Measurements from ENCODE around the gene PODN. TPM values are rescaled to one million over a fixed set of nuclear protein-coding genes. Genes with fewer than 3 reads are reported as not detected.
A peak's percentile ranks its signal among the peaks of the same experiment; 100 is the strongest.

PODN gene
- total RNA-seq, 2 donors from 2014 or later = 44.1 to 47.2 TPM

DNA sequence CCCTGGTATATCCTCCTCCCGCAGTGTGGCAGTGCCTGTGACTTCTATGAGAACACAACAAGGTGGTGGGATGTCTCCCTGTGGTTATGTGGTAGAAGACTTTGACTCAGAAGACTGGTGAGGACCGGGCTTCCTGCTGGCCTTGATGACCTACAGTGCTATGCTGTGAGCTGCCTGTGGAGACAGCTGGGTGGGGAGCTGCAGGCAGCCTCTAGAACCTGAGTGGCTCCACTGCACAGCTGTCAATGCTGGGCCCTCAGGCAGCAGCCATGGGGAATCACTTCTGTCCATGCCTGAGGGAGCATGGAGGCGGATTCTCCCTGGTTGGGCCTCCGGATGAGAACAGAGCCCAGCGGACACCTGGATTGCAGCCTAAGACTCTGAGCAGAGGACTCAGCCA is 65.5 kb downstream of the PODN start:
- no peak for DNase-seq (ENCODE audit: low spot score)

DNA sequence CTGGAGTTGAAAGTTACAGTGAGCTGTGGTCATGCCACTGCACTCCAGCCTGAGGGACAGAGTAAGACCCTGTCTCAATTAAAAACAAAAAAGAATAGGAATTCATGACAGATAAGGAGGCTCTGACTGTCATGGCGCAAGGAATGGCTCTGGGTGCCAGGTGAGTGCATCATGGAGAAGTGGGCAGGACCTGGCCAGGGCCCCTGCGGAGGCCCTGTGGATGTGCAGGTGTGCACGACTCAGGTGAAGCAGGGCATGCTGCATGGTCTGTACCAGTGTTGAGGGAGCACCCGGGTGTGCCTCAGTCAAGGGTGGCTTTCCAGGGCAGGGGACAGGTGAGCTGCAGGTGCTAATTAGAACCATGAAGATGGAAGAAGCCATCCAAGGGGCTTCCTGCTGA is 66.4 kb downstream of the PODN start:
- H3K36me3 ChIP-seq = no peaks in the 10 kb centered on the region
- no peak overlapping the region for H3K27ac ChIP-seq
- no peak overlapping the region for H3K4me3 ChIP-seq
- H3K9me3 ChIP-seq = no peaks in the 10 kb centered on the region
- H3K27me3 ChIP-seq = no peaks in the 10 kb centered on the region
- H3K4me1 ChIP-seq = peaks cover 0 to 23% of the 10 kb centered on the region in 2 donors
- no peak for DNase-seq (ENCODE audit: low spot score)
- TF ChIP-seq, protein P1, sequence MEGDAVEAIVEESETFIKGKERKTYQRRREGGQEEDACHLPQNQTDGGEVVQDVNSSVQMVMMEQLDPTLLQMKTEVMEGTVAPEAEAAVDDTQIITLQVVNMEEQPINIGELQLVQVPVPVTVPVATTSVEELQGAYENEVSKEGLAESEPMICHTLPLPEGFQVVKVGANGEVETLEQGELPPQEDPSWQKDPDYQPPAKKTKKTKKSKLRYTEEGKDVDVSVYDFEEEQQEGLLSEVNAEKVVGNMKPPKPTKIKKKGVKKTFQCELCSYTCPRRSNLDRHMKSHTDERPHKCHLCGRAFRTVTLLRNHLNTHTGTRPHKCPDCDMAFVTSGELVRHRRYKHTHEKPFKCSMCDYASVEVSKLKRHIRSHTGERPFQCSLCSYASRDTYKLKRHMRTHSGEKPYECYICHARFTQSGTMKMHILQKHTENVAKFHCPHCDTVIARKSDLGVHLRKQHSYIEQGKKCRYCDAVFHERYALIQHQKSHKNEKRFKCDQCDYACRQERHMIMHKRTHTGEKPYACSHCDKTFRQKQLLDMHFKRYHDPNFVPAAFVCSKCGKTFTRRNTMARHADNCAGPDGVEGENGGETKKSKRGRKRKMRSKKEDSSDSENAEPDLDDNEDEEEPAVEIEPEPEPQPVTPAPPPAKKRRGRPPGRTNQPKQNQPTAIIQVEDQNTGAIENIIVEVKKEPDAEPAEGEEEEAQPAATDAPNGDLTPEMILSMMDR (IDR thresholded peaks at IDR 0.05) = no peak

More for the DNA sequence above, 65.5 kb downstream of the PODN start:
- H3K27me3 ChIP-seq = no peaks in the 10 kb centered on the region
- H3K36me3 ChIP-seq = no peaks in the 10 kb centered on the region
- no peaks in the 10 kb centered on the region for H3K9me3 ChIP-seq
- peaks cover 0 to 31% of the 10 kb centered on the region in 2 donors for H3K4me1 ChIP-seq
- no peak overlapping the region for H3K27ac ChIP-seq
- TF ChIP-seq, protein P1 (IDR thresholded peaks at IDR 0.05) = no peak
- H3K4me3 ChIP-seq = no peak overlapping the region

DNA sequence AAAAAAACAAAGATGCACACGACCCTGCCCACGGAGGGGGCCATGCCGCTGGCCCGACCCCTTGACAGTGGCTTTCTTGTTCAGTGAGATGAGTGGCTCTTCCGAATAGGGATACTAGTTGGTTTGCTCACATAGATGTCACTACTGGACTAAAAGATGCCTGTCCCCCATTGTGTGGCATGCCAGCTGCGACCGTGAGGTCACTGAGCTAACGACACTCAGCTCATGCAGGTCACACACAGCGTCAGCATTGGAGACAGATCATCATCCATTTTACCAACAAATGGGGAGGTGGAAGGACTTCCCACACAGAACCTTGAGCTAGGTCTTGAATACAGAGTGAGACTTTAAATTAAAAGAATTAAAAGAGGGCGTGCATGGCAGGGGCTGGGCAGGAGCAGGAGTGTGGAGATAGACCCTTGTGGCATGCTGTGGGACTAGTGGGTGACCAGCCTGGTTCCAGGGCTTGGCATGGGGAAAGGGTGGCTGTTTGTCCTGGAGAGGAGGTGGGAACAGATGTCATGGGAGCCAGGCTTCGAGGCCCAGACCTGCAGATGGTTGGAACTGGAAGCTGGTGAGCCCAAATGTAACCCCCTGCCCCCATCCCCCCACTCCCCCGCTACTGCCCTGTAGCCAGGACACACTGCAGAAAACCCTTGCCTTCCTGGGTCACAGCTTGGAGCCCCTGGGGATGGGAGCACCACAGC is 68.0 kb downstream of the PODN start:
- no peaks in the 10 kb centered on the region for H3K36me3 ChIP-seq
- no peaks in the 10 kb centered on the region for H3K9me3 ChIP-seq
- H3K27me3 ChIP-seq = no peaks in the 10 kb centered on the region
- TF ChIP-seq, protein P1 (IDR thresholded peaks at IDR 0.05) = no peak
- no peak for DNase-seq (ENCODE audit: low spot score)
- no peak overlapping the region for H3K4me3 ChIP-seq
- H3K4me1 ChIP-seq = peaks cover 0 to 6% of the 10 kb centered on the region in 2 donors
- no peak overlapping the region for H3K27ac ChIP-seq

DNA sequence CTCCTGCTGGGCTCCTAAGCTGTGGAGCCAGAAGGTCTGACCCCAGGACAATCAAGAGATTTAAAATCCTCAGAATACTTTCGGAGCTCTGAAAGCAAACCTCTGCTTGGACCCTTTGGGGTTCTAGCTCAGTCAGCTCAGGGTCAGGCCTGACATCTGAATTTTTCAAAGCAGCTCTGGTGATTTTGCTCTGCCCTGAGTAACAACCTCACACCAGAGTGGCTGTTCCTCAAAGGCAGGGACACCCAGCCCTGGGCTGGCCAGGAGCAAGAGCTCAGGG is 68.5 kb downstream of the PODN start:
- TF ChIP-seq, protein P1 (IDR thresholded peaks at IDR 0.05) = no peak
- Histone ChIP-seq H3K36me3 (no peaks in the 10 kb centered on the region), H3K27ac (no peak overlapping the region), H3K9me3 (no peaks in the 10 kb centered on the region), H3K4me3 (no peak overlapping the region), H3K4me1 (peaks cover 0 to 1% of the 10 kb centered on the region in 2 donors), H3K27me3 (no peaks in the 10 kb centered on the region)
- DNase-seq (ENCODE audit: low spot score) = no peak

DNA sequence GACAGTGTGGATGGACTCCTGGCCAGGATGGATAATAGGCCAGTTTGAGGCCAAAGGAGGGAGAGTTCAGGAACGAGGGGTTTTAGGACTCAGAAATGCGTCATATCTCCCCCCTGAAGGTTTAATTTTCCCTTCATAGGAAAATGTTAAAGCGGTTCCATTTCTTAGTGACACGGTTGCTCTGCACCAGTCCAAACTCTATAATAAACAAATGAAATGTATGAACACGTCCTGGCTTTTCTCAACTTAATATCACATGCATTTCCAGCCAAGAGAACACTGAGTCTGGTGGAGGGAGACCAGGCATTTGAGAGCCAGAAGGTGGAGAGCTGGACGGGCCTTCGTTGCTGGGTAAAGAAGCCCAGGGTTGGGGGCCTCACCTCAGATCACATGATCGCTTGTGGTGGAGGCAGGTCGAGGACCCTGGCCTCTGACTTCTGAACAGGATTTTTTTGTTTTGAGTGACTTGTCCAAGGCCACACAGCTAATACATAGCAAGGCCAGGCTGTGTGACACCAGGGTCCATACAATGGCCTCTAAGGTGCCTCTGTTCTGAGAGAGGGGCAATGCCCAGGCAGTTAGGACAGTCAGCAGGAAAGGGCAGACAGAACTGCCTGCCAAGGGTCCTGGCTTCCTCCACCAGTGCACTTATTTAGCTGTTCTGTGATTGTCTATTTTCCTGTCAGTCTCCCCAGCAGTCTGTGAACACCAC is 69.0 kb downstream of the PODN start:
- no peak for DNase-seq (ENCODE audit: low spot score)
- no peaks in the 10 kb centered on the region for H3K4me1 ChIP-seq
- H3K27me3 ChIP-seq = no peaks in the 10 kb centered on the region
- no peak overlapping the region for H3K4me3 ChIP-seq
- no peaks in the 10 kb centered on the region for H3K9me3 ChIP-seq
- TF ChIP-seq, protein P1 (IDR thresholded peaks at IDR 0.05) = no peak
- no peaks in the 10 kb centered on the region for H3K36me3 ChIP-seq
- H3K27ac ChIP-seq = peak overlapping the region in 1 of 2 donors; percentile 1
